NCI-H82 (cell line): ENCODE results near the gene PRDM2.

Experiments used
- DNase-seq: peaks from one replicate; lab custom pipeline; 2025; lab: John Stamatoyannopoulos, UW

The PRDM2 gene

DNA sequence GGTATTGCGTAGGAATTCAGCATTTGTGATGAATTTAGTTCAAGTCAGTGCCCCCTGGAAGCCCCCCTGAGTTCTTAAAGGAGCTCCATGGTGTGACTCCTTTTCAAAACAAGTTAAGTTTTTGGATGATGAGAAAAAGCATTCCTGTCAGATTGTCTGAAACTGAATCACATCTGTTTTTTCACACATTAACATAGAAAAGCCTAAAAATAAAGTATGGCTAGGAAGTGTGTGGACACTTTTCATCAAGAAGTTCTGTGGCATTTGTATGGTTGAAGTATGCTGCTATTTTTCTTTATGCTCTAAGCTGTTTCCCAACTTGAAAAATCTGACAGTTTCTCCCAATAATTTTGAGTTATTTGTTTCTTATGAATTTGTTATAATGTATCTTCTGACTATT lies 33.7 kb downstream of the PRDM2 start:
- DNase-seq: no peak

- no peak for DNase-seq
Observed at GRCh38 chr1:13735168-13735930, 35.4 kb downstream of the PRDM2 start.

- DNase-seq: no peak
Observed at GRCh38 chr1:13737398-13737797, 37.4 kb downstream of the PRDM2 start.

DNA sequence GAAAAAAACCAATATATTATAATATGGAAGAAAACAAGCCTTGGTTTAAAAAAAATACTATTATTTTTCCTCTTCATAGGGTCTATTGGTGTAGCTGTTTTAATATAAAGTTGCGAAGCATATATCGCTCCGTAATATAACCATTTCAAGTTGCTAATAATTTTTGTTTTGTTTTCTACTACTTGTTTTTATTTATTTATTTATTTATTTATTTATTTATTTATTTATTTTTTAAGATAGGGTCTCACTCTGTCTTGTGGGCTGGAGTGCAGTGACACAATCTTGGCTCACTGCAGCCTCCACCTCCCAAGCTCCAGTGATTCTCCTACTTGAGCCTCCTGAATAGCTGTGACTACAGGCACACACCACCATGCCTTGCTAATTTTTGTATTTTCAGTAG lies 46.4 kb downstream of the PRDM2 start:
- DNase-seq: no peak

DNA sequence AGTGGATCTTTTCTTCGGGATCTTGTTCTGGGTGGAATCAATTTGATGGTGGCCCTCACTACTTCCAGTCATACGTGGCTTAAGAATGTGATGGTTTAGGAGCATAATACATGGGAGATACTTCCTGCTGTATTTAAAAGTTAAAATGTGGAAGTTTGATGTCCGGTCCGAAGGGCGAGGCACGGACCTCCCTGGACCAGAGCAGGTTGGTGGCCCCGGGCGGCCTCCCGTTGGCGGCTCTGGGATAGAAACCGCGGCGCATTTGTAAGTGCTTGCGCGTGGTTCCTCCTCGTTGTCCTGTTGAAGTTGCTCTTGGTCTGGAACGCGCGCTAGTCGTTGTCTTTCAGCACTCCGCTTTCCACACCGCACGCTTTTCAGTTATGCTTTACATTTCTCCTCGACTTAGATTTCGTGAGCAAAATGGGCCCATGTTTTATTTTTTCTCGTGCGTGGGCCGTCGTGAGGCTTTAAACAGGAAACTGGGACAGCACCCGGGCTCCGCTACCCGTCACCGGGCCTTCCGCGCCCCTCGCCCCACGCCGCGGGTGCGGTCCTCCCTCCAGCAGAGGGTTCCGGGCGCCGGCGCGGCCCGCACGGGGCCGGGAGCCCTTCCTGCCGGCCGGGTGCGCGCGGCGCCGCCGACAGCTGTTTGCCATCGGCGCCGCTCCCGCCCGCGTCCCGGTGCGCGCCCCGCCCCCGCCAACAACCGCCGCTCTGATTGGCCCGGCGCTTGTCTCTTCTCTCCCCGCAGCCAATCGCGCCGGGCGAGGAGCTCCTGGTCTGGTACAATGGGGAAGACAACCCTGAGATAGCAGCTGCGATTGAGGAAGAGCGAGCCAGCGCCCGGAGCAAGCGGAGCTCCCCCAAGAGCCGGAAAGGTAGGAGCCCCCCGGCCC lies 48.9 kb downstream of the PRDM2 start:
- DNase-seq: peak; percentile 98

DNA sequence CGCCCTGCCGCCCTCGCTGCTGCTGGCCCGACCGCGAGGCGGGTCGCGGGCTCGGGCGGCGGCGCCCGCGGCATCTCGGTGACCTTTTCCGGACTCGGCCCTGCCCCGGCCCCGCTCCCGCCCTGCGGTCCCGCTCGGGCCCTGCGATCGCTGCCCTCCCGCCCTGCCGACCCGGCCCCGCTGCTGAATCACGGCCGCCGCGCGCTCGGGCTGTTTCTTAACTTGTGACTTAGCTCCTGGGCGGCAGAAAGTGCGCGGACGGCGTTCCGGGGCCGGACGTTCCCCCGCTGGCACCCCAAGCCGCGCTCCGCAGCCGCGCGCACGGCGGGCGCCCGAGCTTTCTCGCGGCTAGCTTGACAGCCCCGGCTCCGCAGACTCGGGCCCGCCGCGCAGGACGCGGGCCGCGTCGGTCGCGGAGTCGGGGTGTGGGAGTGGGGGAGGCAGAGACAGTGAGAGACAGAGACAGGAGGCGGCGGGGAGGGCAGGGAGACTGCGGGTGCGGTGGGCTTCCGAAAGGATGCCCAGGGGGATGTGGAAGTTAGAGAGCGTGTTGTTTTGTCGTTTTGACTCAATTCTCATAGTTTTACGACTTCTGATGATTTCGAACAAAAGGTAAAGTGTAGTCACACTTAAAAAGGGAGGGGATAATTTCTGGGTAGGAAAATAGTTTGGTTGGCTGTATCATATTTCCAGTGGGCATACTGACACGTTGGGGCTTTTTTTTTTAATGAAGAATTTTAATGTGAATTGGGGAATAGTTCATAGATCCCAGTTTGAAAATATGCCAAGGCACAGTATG lies 49.8 kb downstream of the PRDM2 start:
- peak; percentile 55 for DNase-seq

GRCh38 chr1:13751458-13751871 lies 51.5 kb downstream of the PRDM2 start:
- no peak for DNase-seq

- no peak for DNase-seq
Observed at GRCh38 chr1:13751985-13752384, 52.0 kb downstream of the PRDM2 start.

DNA sequence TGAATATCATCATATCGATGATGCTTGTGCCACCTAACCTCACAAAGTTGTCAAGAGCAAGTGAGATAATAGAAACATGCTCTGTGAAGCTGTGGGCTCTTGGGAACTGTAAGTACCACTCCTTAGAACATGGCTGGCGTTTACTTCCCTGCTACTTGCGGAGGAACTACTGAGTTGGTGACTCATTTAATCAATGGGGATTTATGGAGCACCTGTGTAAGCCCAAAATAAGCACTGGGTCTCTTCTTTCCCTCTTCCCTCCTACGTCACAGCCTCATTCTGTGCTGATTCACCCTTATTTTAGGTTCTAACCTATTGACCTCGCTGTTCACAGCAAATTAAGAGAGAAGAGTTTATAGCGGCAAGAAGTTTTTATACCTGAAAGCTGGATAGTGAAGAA lies 52.9 kb downstream of the PRDM2 start:
- DNase-seq: no peak

DNA sequence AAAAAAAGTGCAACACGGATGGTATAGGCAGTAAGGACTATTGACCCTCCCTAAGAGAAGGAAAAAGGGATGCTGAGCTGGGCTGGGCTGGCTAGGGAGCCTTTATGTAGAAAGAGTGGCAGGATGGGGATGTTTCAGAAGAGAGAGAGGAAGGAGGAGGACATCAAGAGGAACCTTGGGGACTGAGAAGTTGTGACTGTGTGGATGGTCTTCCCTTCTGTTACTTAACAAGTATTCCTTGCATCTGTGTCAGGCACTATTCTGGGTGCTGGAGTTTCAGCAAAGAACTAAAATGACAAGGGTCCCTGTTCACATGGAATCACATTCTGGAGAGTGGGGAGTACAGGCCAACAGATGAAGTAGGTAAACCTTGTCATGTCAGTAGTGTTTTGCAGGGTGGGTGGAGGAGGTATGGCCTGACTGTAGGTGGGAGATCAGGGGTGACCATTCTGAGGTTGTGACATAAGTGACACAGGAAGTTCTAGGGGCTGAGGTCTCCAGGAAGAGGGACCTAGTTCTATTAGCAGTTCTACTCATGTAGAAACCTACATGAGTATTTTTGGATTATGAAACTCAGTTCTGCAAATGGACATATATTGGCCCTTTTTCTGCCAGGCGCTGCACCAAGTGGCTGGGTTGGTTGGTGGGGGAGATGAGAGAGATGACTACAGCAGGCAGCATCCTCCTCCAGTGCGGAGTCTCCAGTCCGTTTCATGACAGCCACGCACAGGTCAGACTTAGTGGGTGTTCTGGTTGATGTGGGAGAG lies 53.8 kb downstream of the PRDM2 start:
- no peak for DNase-seq

DNA sequence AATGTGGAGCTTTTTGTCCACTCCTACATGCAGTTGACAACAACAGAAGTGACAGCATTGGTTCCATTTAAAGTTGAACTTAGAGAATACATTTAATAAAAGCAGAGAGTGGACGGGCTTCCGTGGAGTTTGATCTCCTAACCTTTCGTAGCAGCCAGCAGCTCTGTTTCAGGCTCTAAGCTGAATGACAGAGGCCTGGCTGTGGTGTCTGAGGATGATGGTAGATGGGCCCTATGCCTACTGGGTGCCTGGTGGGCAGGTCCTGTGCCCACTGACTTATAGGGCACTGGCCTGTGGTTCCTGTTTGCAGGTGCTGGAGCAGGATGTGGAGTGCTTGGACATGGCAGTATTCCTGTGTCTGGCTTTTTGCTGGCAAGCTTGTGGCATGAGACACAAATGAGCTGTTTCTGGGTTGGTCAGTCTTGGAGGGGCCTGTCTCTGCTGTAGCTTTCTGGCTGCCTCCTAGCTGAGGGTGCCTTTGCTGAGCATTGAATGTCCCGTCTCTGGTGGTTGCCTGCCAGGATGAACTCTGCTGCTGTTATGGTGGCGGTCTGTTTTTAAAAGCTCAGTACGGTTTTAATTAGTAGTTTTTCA lies 54.6 kb downstream of the PRDM2 start:
- no peak for DNase-seq

- DNase-seq: peak; percentile 49
Observed at GRCh38 chr1:13756557-13757315, 56.7 kb downstream of the PRDM2 start.

DNA sequence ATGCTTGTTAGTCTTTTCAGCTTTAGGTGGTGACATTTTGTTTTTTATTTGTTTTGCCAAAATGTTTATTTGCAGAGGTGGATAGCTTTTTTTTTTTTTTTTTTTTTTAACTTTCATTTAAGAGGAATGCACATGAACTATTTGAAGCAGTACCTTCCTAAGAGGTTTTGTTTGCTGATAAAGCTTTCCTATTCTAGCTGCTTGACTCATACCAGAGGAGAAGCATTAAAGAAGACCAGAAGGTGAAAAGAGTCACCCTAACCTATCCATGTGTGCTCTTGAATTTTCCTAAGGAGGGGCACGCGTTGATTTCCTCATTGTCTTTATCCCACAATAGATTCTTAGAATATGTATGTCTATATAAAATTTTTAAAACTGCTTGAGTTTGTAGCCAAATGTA lies 57.7 kb downstream of the PRDM2 start:
- no peak for DNase-seq

GRCh38 chr1:13759072-13759471 lies 59.1 kb downstream of the PRDM2 start:
- no peak for DNase-seq

DNA sequence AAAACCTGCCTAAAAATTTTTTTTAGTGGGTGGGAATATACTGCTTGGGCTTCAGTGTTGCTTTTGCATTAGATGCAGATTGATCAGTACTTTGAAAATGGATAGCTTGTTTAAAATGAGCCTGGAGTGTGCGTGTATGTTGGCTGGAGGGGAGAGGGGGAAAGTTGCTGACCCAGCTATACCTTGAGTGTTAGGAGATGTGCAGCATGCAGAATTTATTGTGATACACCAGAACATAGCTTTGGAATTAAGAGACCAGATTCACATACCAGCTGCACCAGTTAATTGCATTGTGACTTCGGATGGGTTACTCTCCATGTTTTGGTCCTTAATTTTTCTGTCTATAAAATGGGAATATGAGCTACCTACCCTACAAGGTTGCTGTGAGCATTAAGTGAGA lies 60.4 kb downstream of the PRDM2 start:
- DNase-seq: no peak

GRCh38 chr1:13760921-13761320 lies 60.9 kb downstream of the PRDM2 start:
- DNase-seq: no peak

DNA sequence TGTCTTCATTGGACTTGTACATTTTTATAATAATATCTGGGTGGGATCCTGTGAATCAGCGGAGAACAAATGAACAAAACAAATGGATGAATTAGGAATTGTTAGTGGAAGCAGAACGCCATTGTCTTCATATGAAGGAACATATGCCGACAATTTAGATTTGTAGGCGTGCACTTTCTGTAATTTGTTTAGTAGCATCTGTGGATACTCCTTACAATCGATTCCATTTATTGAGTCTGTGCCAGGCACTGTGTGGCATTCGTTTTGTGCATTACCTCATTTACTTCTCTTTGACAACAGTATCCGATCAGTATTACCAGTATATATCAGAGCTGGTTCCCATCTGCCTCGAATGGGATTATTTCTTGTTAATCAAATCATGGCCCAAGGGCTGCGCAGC lies 61.9 kb downstream of the PRDM2 start:
- DNase-seq: peak; percentile 86

DNA sequence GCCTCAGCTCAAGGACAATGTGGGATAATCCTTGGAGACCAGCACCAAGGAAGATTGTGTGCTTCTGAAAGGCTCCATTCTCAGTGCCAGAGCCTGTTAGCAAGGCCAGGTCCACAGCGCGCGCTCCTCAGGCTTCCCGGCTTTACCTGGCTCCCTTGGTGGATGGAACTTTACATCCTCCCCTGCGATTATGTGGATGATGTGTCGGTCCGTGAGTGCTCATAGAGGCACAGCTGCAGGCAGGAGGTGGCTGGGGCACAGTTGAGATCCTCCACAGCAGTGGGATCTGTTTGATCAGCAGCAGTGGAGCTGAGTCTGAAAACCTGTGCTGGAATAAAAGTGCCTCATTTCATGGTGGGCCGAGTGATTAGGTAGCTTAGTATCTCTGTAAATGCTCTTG lies 62.7 kb downstream of the PRDM2 start:
- peak; percentile 58 for DNase-seq

GRCh38 chr1:13763222-13763621 lies 63.2 kb downstream of the PRDM2 start:
- no peak for DNase-seq

DNA sequence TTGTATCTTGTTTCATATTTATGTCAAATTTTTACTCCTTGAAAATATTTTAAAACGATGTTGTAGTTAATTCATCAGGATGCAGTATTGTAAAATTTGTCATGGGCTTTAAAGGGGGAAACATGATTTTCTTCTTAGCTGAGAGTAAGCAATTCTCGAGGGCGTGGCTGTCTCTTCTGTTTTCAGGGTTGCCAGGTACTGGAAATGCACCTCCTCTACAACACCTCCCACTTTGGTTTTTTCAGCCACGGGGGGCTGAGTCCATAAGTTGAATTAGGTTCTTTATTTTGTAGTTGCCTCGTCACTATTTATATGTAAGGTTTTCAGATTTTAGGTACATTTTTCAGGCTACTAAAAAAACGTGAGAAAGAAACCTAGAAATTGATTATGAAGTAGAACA lies 64.0 kb downstream of the PRDM2 start:
- no peak for DNase-seq
